Islet precursor cell (in vitro differentiated cells): ENCODE results near the gene PIN4.
"Not testable (repeated sequence)": the region's sequence is repeated elsewhere in the genome, so short reads cannot be mapped to it uniquely, and the experiment has no call there.

Source experiments
- DNase-seq: peaks from one replicate; pipeline ENCODE4 v3.0.0-alpha.2; 2018

Gene PIN4

DNA sequence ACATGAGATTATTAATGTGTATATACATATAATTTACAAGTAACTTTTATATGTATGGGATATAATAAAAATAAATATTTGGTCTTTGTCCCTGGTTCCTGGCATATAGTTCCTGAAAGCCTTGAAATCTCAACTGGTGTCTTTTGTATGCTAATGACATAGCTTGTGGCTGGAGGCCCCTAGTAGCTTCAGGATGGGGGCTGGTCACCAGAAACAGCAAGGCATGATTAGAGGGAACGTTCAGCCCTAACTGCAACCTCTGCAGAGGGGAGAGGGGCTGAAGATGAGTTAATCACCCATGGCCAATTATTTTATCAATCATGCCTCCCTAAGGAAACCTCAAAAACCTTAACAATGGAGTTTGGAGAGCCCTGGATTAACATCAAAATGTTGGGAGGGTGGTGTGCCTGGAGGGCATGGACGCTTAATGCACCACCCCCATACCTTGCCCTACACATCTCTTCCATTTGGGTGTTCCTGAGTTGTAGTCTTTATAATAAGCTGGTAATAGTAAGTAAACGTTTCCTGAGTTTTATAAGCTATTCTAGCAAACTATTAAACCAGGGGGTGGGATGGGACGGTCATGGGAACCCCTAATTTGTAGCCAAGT, 21.3 kb downstream of the PIN4 start:
- DNase-seq = no peak

DNA sequence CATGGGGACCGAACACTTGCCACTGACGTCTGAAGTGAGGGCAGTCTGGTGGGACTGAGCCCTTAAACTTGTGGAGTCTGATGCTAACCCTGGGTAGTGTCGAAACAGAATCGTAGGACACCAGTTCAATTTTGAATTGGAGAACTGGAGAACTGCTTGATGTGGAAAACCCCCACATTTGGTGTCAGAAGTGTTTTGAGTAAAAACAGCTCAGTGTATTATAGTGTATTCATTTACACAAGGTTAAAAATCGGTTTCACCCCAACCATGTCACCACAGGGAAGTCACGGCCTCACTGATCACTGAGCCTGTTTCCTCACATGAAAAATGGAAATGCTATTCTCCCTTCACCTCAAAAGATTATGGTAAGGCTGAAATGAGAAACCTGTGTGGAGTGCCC, 21.9 kb downstream of the PIN4 start:
- DNase-seq = no peak

DNA sequence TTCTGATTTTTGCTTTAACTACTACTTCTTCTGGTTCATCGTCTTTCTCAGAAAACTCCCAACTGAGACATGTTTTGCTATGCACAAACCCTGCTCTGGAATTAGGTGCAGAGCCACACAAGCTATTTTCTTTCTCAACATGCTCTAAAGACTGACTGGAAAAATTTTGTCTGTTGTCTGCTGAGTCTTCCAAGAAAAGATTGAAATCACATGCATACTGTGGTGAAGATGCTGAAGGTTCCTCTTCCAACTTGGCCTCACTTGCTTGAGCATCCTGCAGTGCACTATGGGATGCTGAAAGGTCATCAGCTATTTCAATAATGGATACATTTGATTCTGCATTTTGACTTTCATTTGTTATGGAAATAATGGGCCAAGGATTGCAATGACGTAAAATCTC, 24.1 kb downstream of the PIN4 start:
- no peak for DNase-seq

DNA sequence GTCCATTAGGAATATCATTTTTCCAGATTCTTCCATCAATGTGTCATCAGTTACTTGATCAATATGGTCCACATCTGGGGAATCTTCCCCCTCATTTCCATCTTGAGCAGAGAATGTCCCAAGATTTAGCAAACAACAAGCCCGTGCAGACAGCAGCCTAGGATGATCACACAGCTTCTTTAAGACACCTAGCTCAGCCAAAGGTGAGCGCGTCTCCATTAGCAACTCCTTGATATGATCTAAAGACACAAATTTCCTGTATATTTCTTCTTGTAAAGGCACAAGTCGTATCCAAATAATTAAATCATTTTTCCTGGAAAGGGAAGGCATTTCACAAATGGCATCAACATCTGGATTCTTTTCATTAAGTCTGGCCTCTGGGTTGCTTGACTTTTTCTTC, 25.8 kb downstream of the PIN4 start:
- no peak for DNase-seq

DNA sequence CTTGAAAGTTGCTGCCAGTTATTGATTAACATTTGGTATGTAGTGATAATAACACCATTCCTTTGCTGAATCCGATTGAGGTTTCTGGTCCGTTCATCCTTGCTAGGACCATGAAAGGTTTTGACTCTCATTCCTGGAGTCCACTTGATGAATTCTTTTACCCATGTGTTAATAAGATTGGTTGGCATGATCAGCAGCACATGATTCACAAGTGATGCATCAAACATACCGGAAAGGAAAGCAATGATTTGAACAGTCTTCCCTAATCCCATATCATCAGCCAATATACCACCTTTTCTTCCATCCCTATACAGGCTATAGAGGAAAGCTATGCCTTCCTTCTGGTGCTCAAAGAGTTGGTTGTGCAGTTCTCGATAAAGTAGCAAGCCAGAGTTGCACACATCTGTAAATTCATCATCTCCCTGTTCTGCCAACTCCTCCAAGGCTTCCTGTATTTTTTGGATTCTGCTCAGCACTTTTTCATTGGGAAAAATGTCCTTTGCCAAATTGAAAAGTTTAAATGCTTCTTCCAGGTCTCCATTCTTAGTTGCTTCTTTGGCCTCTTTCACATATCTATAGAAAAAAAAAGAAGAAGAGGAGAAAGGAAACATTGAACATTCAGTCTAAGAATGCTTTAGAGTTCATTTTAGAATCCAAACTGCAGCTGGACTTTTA, 26.7 kb downstream of the PIN4 start:
- DNase-seq = no peak

DNA sequence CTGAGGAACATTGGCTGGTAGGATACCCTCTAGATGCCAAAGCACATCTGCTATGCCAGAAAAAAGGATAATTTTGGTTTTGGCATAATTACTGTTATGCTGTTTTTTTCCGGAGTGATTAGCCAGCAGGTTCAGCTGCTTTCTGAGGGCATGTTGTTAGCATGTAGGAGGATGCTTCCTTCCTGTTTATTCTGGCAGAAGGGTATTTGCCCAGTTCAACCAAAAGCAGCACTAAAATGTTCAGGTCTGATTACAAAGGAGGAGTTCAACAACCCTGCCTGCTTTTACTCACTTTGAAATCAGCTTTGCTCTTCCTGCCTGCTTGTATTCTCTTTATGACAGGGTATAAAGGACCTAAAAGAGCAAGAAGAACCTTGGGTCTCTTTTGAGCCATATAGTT, 35.4 kb downstream of the PIN4 start:
- DNase-seq = no peak

DNA sequence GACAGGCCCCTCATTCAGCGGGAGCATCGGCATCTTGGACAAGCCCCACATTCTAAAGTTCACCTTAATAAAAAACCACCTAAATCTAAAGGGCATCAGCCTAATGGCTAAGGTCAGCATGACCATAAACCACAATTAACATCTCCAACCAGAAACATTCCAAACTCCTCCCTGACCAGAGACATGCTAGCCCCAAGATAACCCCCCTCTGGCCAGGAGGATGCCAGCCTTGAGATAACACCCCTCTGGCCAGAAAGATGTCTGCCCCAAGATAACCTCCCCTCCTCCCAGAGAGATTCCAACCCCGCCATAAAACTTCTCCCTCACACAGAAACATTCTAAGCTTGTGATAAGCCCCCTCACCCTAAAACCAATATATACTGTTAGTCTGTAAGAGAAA, 38.8 kb downstream of the PIN4 start:
- not testable (repeated sequence) for DNase-seq

DNA sequence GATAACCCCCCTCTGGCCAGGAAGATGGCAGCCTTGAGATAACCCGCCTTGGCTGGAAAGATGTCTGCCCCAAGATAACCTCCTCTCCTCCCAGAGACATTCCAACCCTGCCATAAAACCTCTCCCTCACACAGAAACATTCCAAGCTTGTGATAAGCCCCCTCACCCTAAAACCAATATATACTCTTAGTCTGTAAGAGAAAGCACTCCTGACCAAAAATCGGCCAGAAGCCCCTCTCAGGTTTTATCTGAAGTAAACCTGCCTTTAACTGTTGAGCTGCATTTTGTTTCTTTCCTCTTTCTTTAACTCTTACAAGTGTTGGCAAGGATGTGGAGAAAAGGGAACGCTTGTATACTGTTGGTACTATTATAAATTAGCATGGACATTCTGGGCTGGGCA, 48.7 kb downstream of the PIN4 start:
- no peak for DNase-seq

DNA sequence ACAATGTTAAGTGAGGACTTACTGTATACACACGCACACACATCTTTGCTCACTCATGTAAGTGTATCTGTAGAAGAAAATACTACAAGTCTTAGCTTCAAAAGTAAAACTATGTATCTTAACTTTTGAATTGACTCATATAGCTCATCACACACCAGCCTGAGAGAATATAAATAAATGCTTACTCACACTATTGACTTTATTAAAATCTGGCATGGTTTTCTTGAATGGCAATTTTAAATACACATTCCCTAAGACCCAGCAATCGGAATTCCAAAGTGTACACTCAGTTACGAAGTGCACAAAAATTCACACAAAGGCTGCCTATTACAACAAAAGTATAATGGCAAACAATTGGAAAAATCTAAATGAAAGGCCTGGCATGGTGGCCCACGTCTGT, 55.3 kb downstream of the PIN4 start:
- DNase-seq = no peak

DNA sequence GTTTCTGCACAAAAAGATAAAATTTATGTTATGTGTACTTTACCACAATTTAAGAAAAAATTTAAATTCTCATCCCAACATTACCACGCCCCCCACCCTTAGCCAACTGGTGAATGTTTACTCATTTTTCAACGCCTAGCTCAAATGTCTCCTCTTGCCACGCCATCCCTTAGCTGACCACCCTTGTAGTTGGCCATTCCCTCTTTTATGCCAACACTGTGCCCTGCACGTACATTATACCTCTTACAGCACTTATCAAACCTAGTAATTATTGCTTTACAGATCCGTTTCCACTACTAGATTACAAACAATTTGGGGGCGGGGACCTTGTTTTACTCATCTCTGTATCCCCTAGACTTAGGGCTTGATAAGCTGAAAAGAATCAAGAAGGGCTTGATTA, 56.6 kb downstream of the PIN4 start:
- no peak for DNase-seq

DNA sequence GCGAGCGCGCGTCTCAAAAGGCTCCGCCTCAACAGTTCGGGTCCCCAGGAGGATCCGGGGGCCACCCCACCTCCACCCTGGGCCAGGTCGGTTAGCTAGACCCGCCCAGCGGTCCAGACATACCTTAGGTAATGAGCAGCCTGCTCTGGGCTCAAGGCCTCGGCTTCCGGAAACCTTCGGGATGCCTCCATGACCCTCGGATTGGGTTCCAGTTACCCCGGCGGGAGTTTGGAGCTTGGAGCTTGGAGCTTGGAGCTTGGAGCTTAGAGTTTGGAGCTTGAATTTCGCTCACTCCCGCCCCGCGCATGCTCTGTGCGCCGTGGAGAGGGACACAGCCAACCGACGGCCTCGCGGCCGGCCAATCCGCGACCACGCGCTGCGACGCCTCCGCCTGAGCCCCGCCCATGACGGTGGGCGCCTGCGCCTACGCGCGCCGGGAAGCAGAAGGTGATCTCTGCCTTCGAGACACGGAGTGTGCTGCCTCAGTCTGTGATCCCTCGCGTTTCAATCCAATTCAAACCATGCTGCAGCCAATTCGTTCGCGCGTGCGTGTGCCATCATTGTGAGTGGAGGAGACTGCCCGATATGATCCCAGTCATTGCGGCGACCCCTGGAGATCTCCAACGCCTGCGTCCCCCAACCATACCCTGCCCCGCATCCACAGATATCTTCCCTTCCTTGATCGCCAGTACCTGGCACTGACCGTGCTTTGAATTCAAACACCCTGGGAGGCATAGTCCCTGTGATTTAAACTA, 57.3 kb downstream of the PIN4 start, which contains the start of gene ERCC6L:
Gene ERCC6L (minus strand): TSS at position 307 of the 755 bp plus-strand sequence. CDS start 116 bp downstream, at position 191.
- peak; percentile 95 for DNase-seq

DNA sequence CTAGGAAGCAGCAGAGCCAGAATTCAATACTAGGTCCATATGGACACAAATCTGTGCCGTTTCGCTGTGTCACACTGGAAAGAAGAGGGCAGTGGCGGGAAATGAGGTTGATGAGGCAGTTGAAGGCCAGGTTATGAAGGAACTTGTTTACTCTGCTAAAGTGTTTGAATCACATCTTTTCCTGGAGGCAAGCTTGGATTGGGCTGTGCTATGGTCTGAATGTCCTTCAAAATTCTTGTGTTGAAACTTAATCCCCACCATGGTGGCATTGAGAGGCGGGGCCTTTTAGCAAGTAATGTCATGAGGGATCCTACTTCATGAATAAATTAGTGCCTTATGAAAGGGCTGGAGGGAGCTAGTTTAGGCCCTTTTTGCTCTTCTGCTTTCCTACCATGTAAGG, 59.4 kb downstream of the PIN4 start:
- no peak for DNase-seq

DNA sequence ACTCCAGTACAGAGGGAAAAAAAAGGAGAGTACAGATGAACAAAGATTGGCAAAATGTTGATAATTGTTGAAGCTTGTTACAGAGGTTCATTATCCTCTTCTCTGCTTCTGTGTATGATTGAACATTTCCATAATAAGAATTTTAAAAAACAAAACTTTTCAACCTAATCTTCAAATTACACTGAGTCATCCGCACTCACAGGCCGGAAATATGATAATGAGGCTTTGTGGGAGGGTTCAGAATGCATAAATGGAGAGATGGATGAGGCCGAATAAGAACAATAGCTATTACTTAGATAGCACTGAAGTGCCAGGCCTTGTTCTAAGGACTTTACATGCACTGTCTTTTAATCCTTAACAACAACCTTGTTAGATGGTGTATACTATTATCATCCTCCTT, 61.9 kb downstream of the PIN4 start:
- DNase-seq = no peak

DNA sequence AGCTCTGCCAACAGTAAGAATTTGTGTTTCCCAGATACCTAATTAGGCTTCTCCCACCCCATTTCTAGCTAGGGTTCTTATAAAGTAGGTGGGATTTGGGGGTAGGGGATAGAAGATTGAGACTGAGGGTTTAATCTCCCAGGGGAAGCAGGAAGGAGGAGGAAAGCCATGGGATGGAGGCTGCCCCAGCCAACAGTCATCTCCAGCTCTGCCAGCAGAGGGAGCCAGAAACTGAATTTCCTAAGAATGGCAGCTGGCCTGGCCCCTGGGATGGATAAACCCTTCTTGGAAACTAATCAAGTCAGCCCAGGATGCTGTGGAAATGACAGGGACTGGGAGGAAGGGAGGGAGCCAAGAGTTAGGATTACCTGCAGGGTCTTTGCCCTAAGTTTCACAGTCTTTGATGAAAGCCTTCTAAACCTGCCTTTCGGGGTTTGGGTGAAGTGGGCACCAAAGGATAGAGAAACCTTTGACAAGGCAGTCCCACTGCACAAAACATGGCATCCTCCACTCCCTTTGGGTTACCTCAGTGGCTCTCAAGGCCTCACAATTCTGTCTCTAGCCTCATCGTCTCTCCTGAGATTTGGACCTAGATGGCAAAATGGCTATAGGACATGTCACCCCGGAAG, 64.0 kb downstream of the PIN4 start:
- DNase-seq = peak; percentile 79

DNA sequence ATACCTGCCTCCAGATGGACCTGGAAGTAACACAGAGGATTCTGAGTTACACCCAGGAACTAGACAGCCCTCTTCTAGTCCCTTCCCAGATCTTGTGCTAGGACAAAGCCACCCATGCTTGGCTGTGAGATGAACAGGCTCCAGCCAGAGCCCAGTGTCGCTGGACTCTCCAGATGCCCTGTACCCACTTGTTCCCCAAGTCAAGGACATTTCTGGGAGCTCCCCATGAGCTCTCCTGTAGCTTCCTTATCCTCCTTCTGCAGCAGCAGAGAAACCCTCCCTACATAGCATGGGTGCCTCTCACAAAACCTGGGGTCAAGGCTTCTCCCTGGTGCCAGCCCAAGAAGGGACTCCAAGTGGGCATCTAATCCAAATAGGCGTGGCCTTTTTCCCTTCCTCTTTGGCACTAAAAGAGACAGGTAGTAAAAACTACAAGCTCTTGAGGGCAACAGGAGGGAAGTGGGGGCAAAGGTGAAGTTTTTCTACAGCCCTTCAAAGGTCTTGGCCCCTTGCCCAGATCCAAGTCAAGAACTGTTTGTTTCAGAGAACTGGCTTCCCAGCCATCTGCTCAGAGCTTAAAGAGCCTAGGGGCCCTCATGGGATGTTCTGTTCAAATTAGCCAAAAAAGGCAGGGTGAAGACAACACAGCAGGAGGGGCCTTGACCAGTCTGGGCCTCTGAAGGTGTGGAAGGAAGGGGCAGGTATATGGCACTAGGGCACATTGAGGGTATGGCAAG, 65.8 kb downstream of the PIN4 start:
- no peak for DNase-seq
